ENCODE measurements around the gene NRDE2.

The NRDE2 gene, protein sequence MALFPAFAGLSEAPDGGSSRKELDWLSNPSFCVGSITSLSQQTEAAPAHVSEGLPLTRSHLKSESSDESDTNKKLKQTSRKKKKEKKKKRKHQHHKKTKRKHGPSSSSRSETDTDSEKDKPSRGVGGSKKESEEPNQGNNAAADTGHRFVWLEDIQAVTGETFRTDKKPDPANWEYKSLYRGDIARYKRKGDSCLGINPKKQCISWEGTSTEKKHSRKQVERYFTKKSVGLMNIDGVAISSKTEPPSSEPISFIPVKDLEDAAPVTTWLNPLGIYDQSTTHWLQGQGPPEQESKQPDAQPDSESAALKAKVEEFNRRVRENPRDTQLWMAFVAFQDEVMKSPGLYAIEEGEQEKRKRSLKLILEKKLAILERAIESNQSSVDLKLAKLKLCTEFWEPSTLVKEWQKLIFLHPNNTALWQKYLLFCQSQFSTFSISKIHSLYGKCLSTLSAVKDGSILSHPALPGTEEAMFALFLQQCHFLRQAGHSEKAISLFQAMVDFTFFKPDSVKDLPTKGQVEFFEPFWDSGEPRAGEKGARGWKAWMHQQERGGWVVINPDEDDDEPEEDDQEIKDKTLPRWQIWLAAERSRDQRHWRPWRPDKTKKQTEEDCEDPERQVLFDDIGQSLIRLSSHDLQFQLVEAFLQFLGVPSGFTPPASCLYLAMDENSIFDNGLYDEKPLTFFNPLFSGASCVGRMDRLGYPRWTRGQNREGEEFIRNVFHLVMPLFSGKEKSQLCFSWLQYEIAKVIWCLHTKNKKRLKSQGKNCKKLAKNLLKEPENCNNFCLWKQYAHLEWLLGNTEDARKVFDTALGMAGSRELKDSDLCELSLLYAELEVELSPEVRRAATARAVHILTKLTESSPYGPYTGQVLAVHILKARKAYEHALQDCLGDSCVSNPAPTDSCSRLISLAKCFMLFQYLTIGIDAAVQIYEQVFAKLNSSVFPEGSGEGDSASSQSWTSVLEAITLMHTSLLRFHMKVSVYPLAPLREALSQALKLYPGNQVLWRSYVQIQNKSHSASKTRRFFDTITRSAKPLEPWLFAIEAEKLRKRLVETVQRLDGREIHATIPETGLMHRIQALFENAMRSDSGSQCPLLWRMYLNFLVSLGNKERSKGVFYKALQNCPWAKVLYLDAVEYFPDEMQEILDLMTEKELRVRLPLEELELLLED

DNA sequence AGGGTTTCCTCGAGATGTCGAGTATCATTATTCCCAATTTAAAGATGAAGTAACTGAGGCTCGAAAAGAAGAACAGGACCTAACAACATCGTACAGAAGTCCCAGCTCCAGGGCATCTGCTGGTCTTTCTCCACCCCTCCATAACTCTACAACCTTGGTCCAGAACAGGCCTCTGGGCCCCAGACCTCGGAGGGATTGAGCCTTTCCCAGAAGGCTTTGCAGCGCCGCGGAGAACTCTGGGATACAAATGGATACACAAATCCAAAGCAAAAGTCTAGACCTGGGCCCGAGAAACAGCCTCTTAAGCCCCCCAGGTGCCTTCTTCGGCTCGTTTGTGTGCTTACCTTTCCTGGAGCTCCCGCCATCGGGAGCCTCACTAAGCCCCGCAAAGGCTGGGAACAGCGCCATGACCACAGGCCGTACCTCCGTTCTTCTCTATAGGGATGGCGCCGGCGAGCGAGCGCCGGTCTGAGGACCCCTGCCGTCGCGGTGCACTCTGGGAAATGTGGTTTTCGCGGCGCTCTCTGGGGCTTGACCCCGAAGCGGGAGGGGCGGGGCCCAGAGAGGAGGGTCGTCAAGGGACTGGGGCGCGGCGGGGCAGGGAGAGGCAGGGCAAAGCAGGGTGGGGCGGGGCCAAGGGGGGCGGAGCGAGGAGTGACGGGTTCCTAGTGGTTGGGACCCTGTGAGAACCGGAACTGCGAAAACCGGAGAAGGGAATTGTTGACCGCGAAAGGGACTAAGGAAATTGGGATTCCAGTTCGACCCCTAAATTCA, at the start of gene NRDE2:
TSS of gene NRDE2 (minus strand) at position 445 of the 774 bp plus-strand sequence. CDS start at position 408, 37 bp downstream.
- Mint-ChIP-seq H3K4me1 (ENCODE audit: low read depth) (peaks cover 37% of the 10 kb centered on the region), H3K9me3 (no peaks in the 10 kb centered on the region), H3K4me3 (peak within 1 kb of the TSS; percentile 87), H3K27me3 (peaks cover 10% of the 10 kb centered on the region), H3K36me3 (ENCODE audit: low read depth) (peaks cover 22% of the 10 kb centered on the region), H3K27ac (peak within 1 kb of the TSS; percentile 94)

DNA sequence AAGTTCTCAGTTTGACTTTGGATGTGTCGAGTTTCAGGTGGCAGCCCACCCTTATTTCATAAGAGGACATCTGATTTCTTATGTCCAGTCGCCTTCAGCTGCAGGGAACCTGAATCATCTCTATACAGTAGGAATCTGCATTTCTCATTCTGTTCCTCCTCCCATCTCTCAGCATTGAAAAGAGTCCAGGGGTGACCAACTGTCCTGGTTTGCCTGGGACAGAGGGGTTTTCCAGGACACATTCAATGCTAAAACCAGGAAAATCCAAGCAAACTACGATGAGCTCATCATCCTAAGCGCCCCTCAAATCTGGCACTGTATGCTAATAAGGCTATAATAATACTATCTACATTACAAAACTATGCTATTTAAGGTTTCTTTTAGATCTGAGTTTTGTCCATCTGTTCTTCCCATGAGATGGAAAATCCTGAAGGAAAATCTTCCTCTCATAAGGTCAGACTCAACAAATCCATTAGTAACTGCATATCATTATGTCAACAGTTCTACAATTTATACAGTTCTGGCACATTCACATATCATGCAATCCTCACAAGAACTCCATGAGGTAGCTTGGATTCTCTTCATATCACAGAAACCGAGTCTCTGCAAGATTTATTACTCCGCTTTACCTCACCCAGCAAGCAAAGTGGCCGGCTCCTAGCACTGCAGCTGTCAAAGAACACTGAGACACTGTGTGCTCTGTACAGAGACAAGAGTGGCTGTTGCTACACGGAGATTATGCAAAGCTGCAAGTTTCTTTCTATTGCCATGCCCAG, 49.5 kb upstream of the NRDE2 start:
- Mint-ChIP-seq H3K4me3 (peak overlapping the region; percentile 6), H3K4me1 (ENCODE audit: low read depth) (peaks cover 15% of the 10 kb centered on the region), H3K27ac (peak overlapping the region; percentile 22), H3K27me3 (no peaks in the 10 kb centered on the region), H3K36me3 (ENCODE audit: low read depth) (no peaks in the 10 kb centered on the region), H3K9me3 (no peaks in the 10 kb centered on the region)

DNA sequence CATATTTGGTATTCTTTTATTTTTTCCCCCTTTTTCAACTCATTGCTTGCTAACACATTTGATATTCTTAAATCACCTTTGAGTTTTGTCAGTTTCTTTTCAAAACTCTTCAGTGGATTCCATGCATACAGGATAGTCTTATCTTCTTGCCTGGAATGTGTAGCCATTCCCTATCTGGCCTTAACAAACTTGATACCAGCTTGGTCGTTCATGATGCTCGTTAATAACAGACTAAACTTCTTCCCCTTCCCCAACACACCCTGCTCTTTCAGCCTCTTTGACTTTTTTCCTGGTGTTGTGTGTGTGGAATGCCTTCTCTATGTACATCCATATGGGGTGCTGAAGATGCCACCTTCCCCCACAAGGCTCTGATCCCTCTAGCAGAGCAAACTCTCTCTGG, 47.4 kb upstream of the NRDE2 start:
- Mint-ChIP-seq H3K4me3 (no peak overlapping the region), H3K9me3 (no peaks in the 10 kb centered on the region), H3K27ac (no peak overlapping the region), H3K27me3 (no peaks in the 10 kb centered on the region), H3K36me3 (ENCODE audit: low read depth) (no peaks in the 10 kb centered on the region), H3K4me1 (ENCODE audit: low read depth) (peaks cover 3% of the 10 kb centered on the region)

DNA sequence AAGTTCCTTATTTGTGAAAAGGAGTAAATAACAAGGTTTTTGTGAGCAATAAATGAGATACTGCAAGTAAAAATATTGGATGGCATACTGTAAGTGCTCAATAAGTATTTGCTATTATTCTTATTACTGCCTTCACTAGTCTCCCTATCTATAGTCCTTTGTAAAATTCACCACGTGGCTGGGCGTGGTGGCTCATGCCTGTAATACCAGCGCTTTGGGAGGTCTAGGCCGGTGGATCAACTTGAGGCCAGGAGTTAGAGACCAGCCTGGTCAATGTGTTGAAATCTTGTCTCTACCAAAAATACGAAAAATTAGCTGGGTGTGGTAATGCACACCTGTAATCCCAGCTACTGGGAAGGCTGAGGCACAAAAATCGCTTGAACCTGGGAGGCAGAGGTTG, 46.5 kb upstream of the NRDE2 start:
- no peaks in the 10 kb centered on the region for H3K4me1 Mint-ChIP-seq (ENCODE audit: low read depth)
- H3K27me3 Mint-ChIP-seq = no peaks in the 10 kb centered on the region
- no peaks in the 10 kb centered on the region for H3K36me3 Mint-ChIP-seq (ENCODE audit: low read depth)
- no peak overlapping the region for H3K27ac Mint-ChIP-seq
- H3K9me3 Mint-ChIP-seq = no peaks in the 10 kb centered on the region
- H3K4me3 Mint-ChIP-seq = no peak overlapping the region

DNA sequence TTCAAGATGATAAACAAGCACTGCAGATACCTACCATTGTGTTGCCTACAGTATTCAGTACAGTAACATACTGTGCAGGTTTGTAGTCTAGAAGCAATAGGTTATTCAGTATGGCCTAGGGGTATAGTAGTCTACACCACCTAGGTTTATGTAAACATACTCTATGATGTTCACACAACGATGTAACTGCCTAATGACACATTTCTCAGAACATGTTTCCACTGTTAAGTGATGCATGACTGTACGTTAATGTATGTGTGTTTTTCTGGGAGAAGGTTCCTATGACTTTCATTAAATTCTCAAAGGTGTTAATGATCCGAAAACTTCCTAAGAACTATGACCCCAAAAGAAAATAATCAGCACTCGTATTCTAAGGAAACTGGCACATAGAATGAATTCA, 44.2 kb upstream of the NRDE2 start:
- no peaks in the 10 kb centered on the region for H3K27me3 Mint-ChIP-seq
- no peaks in the 10 kb centered on the region for H3K4me1 Mint-ChIP-seq (ENCODE audit: low read depth)
- no peaks in the 10 kb centered on the region for H3K36me3 Mint-ChIP-seq (ENCODE audit: low read depth)
- H3K27ac Mint-ChIP-seq = no peak overlapping the region
- H3K4me3 Mint-ChIP-seq = no peak overlapping the region
- no peaks in the 10 kb centered on the region for H3K9me3 Mint-ChIP-seq

DNA sequence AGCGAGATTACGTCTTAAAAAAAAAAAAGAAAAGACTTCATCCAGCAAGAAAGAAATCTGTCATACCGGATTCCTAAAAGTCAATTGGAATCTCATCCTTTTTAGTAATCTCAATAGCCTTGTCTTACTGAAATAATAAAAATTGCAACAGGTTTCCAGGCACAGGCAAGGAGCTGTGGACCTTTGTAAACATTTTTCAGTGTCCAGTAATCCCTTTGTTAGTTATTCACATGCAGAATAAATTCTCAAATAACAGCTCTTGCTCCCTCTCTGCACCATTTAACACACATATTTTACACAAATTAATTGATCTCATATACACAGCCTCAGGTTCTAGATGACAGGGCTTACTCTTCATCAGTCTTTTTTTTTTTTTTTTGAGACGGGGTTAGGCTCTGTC, 43.1 kb upstream of the NRDE2 start:
- Mint-ChIP-seq H3K4me1 (ENCODE audit: low read depth) (no peaks in the 10 kb centered on the region), H3K4me3 (no peak overlapping the region), H3K36me3 (ENCODE audit: low read depth) (no peaks in the 10 kb centered on the region), H3K27ac (no peak overlapping the region), H3K9me3 (no peaks in the 10 kb centered on the region), H3K27me3 (no peaks in the 10 kb centered on the region)

DNA sequence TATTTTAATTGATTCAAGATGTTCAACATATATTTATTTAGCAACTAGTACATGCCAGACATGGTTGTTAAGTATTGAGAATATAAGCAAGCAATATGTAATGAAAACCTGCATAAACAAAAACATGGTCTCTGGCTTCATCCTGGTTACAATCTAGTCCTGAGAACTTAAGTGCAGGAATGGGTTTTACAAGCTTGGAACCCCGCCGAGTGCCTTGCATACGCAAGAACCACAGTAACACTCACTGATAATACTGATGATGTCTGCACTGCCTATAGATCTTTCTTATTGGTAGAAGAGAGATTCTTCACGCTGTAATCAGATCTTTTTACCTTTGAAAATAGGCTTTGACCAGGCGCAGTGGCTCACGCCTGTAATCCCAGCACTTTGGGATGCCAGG, 42.1 kb upstream of the NRDE2 start:
- Mint-ChIP-seq H3K27ac (no peak overlapping the region), H3K4me1 (ENCODE audit: low read depth) (no peaks in the 10 kb centered on the region), H3K9me3 (no peaks in the 10 kb centered on the region), H3K4me3 (no peak overlapping the region), H3K27me3 (no peaks in the 10 kb centered on the region), H3K36me3 (ENCODE audit: low read depth) (no peaks in the 10 kb centered on the region)

DNA sequence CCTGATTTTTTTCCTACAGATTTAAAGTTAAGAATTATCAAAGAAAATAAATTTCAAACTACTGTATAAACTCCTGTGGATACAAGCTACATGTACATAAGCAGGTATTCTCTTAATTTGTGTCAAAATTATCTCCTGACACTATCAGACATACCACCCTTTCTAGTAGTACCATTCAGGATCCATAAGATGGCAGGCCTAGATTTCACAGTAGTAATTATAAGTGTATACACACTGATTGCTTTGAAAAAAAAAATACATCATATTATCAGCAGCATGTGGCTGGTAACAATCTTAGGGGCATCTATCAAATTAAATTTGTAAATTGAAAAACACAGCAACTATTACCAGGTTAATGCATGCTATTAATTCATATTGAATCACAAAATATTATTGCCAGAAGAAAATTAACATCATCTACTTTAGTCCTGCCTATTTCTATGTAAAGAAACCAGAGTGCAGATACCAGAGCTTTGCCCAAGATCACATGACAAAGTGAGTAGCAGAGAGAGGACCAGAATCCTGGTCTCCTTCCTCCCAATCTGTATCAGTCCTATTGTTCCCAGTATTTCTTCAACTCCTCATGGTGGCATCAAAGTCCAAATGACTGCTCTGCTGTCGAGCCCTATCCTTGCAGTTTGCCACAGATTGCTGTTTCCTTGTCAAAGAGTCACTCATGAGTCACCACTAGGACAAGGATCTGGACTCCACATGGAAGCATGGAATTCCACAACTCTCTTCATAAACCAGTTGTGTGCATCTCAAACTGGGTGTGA, 37.4 kb upstream of the NRDE2 start:
- H3K27me3 Mint-ChIP-seq = no peaks in the 10 kb centered on the region
- H3K27ac Mint-ChIP-seq = no peak overlapping the region
- no peaks in the 10 kb centered on the region for H3K9me3 Mint-ChIP-seq
- H3K4me3 Mint-ChIP-seq = no peak overlapping the region
- no peaks in the 10 kb centered on the region for H3K4me1 Mint-ChIP-seq (ENCODE audit: low read depth)
- H3K36me3 Mint-ChIP-seq (ENCODE audit: low read depth) = no peaks in the 10 kb centered on the region

DNA sequence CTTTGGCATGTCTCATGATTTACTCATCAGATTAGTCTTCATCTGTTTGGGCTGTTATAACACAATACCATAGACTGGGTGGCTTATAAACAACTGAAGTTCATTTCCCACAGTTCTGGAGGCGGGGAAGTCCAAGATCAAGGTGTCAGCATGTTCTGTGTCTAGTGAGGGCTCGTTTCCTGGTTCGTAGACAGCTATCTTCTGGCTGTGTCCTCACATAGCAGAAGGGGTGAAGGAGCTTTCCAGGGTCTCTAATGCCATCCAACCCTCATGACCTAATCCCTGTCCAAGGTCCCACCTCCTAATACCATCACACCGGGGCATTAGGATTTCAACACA, 30.8 kb upstream of the NRDE2 start:
- Mint-ChIP-seq H3K4me3 (no peak overlapping the region), H3K4me1 (ENCODE audit: low read depth) (no peaks in the 10 kb centered on the region), H3K27me3 (no peaks in the 10 kb centered on the region), H3K27ac (no peak overlapping the region), H3K36me3 (ENCODE audit: low read depth) (no peaks in the 10 kb centered on the region), H3K9me3 (no peaks in the 10 kb centered on the region)

DNA sequence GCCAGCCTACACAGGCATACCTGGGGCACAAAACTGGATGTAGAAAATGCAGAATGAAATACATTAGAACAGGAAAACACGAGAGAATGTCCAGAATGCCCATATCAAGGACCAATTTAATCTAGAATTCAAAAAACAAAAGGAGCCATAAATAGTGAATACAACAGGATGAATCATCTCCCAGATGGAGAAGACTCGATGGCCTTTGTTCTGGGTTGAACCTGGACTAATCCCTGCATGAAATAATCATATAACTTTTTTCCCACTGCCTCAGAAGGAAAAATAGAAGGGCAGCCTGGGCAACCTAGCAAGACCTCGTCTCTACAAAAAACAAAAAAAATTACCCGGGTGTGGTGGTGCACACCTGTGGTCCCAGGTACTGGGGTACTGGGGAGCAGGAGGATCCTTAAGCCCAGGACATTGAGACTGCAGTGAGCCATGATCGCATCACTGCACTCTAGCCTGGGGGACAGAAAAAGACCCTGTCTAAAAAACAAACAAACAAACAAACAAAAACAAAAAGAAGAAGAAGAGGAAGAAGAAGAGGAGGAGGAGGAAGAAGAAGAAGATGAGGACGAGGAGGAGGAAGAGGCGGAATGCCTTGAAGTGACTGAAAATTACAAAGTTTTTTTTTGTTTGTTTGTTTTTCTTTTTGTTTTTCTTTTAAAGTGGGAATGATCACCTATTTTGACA, 30.3 kb upstream of the NRDE2 start:
- Mint-ChIP-seq H3K36me3 (ENCODE audit: low read depth) (no peaks in the 10 kb centered on the region), H3K4me3 (no peak overlapping the region), H3K9me3 (no peaks in the 10 kb centered on the region), H3K27me3 (no peaks in the 10 kb centered on the region), H3K27ac (no peak overlapping the region), H3K4me1 (ENCODE audit: low read depth) (no peaks in the 10 kb centered on the region)

DNA sequence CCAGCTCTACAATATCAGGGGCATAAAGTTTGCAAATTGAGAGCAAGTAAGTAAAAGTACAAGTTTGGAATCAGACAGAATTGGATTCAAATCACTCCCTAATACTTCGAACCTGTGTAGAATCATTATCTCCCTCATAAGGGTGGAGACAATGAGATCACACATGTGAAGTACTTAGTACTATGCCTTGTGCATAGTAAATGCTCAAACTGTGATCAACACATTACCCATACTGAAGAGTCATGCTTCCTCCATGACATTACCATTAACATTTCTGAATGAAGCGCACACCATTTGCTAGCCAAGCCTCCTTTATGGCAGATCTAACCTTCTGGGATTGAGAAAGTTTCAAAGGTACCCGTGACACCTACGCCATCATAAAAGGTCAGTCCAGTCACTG, 26.6 kb upstream of the NRDE2 start:
- Mint-ChIP-seq H3K27me3 (peaks cover 5% of the 10 kb centered on the region), H3K36me3 (ENCODE audit: low read depth) (no peaks in the 10 kb centered on the region), H3K4me1 (ENCODE audit: low read depth) (no peaks in the 10 kb centered on the region), H3K4me3 (no peak overlapping the region), H3K27ac (no peak overlapping the region), H3K9me3 (no peaks in the 10 kb centered on the region)

DNA sequence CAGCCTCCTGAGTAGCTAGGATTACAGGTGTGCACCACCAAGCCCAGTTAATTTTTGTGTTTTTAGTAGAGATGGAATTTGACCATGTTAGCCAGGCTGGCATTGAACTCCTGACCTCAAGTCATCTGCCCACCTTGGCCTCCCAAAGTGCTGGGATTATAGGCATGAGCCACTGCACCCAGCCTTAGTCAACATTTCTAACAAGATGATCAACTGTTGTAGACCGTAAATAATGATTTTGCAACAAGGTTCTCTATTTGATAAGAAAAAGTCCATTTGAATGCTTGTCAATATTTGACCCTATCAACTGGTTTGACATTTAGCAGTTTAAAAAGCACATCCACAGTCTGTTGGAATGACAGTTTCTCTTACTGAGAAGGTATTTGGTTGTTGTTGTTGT, 25.2 kb upstream of the NRDE2 start:
- H3K36me3 Mint-ChIP-seq (ENCODE audit: low read depth) = no peaks in the 10 kb centered on the region
- no peaks in the 10 kb centered on the region for H3K4me1 Mint-ChIP-seq (ENCODE audit: low read depth)
- H3K4me3 Mint-ChIP-seq = no peak overlapping the region
- H3K27me3 Mint-ChIP-seq = peaks cover 5% of the 10 kb centered on the region
- no peak overlapping the region for H3K27ac Mint-ChIP-seq
- no peaks in the 10 kb centered on the region for H3K9me3 Mint-ChIP-seq
